ENCODE data around the gene NEK5.

NEK5 gene

GRCh38 chr13:51999921-52000320 is 129.0 kb downstream of the NEK5 start:
- Histone ChIP-seq H3K4me1 (ENCODE audit: insufficient read depth, low read length) (no peaks in the 10 kb centered on the region), H3K36me3 (ENCODE audit: insufficient read depth, low read length) (no peaks in the 10 kb centered on the region)
- ATAC-seq (ENCODE audit: insufficient read depth, low read depth): no peak

GRCh38 chr13:51999510-51999911 is 129.4 kb downstream of the NEK5 start:
- Histone ChIP-seq H4K20me1 (ENCODE audit: insufficient read depth, low read length) (no peaks in the 10 kb centered on the region), H2AFZ (ENCODE audit: low read depth, low read length) (no peak overlapping the region), H3K4me3 (ENCODE audit: low read depth in 1 of 2, low read length in 2 of 2) (no peak overlapping the region), H3K36me3 (ENCODE audit: insufficient read depth, low read length) (no peaks in the 10 kb centered on the region), H3K4me2 (ENCODE audit: insufficient read depth, low read length) (no peak overlapping the region), H3K79me2 (ENCODE audit: insufficient read depth, low read length) (no peaks in the 10 kb centered on the region), H3K27ac (ENCODE audit: low read length) (no peak overlapping the region), H3K4me1 (ENCODE audit: insufficient read depth, low read length) (no peaks in the 10 kb centered on the region), H3K9me3 (ENCODE audit: insufficient read depth, low read length, severe bottlenecking) (no peaks in the 10 kb centered on the region), H3K9ac (ENCODE audit: low read depth, low read length) (no peak overlapping the region), H3K27me3 (ENCODE audit: insufficient read depth, low read length, poor library complexity) (peaks cover 16% of the 10 kb centered on the region)
- TF ChIP-seq EZH2 (IDR thresholded peaks at IDR 0.05; ENCODE audit: borderline replicate concordance, low read depth, low read length, severe bottlenecking) (no peak), CTCF (IDR thresholded peaks at IDR 0.05; ENCODE audit: borderline replicate concordance, extremely low read depth, low read length, poor library complexity, severe bottlenecking) (no peak)
- ATAC-seq (ENCODE audit: insufficient read depth, low read depth) (no peak), DNase-seq (no peak)

More at GRCh38 chr13:51999921-52000320, 129.0 kb downstream of the NEK5 start:
- no peak for DNase-seq
- Histone ChIP-seq H4K20me1 (ENCODE audit: insufficient read depth, low read length) (no peaks in the 10 kb centered on the region), H3K27me3 (ENCODE audit: insufficient read depth, low read length, poor library complexity) (peaks cover 14% of the 10 kb centered on the region), H3K79me2 (ENCODE audit: insufficient read depth, low read length) (no peaks in the 10 kb centered on the region), H3K9me3 (ENCODE audit: insufficient read depth, low read length, severe bottlenecking) (no peaks in the 10 kb centered on the region), H3K4me2 (ENCODE audit: insufficient read depth, low read length) (no peak overlapping the region), H3K27ac (ENCODE audit: low read length) (no peak overlapping the region), H3K4me3 (ENCODE audit: low read depth in 1 of 2, low read length in 2 of 2) (no peak overlapping the region), H3K9ac (ENCODE audit: low read depth, low read length) (no peak overlapping the region), H2AFZ (ENCODE audit: low read depth, low read length) (no peak overlapping the region)
- TF ChIP-seq EZH2 (IDR thresholded peaks at IDR 0.05; ENCODE audit: borderline replicate concordance, low read depth, low read length, severe bottlenecking): no peak

- Histone ChIP-seq H3K4me1 (ENCODE audit: insufficient read depth, low read length) (no peaks in the 10 kb centered on the region), H3K9ac (ENCODE audit: low read depth, low read length) (no peak overlapping the region), H4K20me1 (ENCODE audit: insufficient read depth, low read length) (no peaks in the 10 kb centered on the region), H3K27ac (ENCODE audit: low read length) (no peak overlapping the region), H3K4me2 (ENCODE audit: insufficient read depth, low read length) (no peak overlapping the region), H3K4me3 (ENCODE audit: low read depth in 1 of 2, low read length in 2 of 2) (no peak overlapping the region), H3K9me3 (ENCODE audit: insufficient read depth, low read length, severe bottlenecking) (no peaks in the 10 kb centered on the region), H3K27me3 (ENCODE audit: insufficient read depth, low read length, poor library complexity) (peaks cover 18% of the 10 kb centered on the region), H3K79me2 (ENCODE audit: insufficient read depth, low read length) (no peaks in the 10 kb centered on the region), H2AFZ (ENCODE audit: low read depth, low read length) (no peak overlapping the region), H3K36me3 (ENCODE audit: insufficient read depth, low read length) (no peaks in the 10 kb centered on the region)
- ATAC-seq (ENCODE audit: insufficient read depth, low read depth) (no peak), DNase-seq (no peak)
- TF ChIP-seq EZH2 (IDR thresholded peaks at IDR 0.05; ENCODE audit: borderline replicate concordance, low read depth, low read length, severe bottlenecking) (no peak), CTCF (IDR thresholded peaks at IDR 0.05; ENCODE audit: borderline replicate concordance, extremely low read depth, low read length, poor library complexity, severe bottlenecking) (no peak)
These were observed 130.0 kb downstream of the NEK5 start for GRCh38 chr13:51998723-51999509.

GRCh38 chr13:51997641-51998330 is 131.1 kb downstream of the NEK5 start:
- H3K4me1 ChIP-seq (ENCODE audit: insufficient read depth, low read length): no peaks in the 10 kb centered on the region
- no peak overlapping the region for H2AFZ ChIP-seq (ENCODE audit: low read depth, low read length)
- no peak overlapping the region for H3K27ac ChIP-seq (ENCODE audit: low read length)
- ATAC-seq (ENCODE audit: insufficient read depth, low read depth) (no peak), DNase-seq (no peak)
- H3K9me3 ChIP-seq (ENCODE audit: insufficient read depth, low read length, severe bottlenecking): no peaks in the 10 kb centered on the region
- no peaks in the 10 kb centered on the region for H3K36me3 ChIP-seq (ENCODE audit: insufficient read depth, low read length)
- no peak overlapping the region for H3K4me3 ChIP-seq (ENCODE audit: low read depth in 1 of 2, low read length in 2 of 2)
- no peaks in the 10 kb centered on the region for H3K79me2 ChIP-seq (ENCODE audit: insufficient read depth, low read length)
- no peaks in the 10 kb centered on the region for H4K20me1 ChIP-seq (ENCODE audit: insufficient read depth, low read length)
- H3K9ac ChIP-seq (ENCODE audit: low read depth, low read length): no peak overlapping the region
- peaks cover 18% of the 10 kb centered on the region for H3K27me3 ChIP-seq (ENCODE audit: insufficient read depth, low read length, poor library complexity)
- TF ChIP-seq CTCF (IDR thresholded peaks at IDR 0.05; ENCODE audit: borderline replicate concordance, extremely low read depth, low read length, poor library complexity, severe bottlenecking) (no peak), EZH2 (IDR thresholded peaks at IDR 0.05; ENCODE audit: borderline replicate concordance, low read depth, low read length, severe bottlenecking) (no peak)
- no peak overlapping the region for H3K4me2 ChIP-seq (ENCODE audit: insufficient read depth, low read length)
